Keratinocyte (primary cell): Measurements from ENCODE around the gene RASGRF2. TPM values are rescaled to one million over a fixed set of nuclear protein-coding genes. Genes with fewer than 3 reads are reported as not detected.

Source experiments
- DNase-seq: peaks from one replicate; pipeline ENCODE4 v3.0.0-alpha.2; 2011; ENCODE audit warnings: low read depth, missing footprints, low spot score
- FAIRE-seq: peaks from 2 replicates; lab custom pipeline; 2011; peaks lifted over from hg19 to GRCh38; lab: Jason Lieb, UNC
- H2AFZ ChIP-seq: 2 replicates; pipeline ENCODE4 v1.6.0; 2012; ENCODE audit warnings: low read length, control low read depth, inconsistent platforms; ENCODE audit not compliant: control insufficient read depth
- H3K27ac ChIP-seq: 2 replicates; pipeline ENCODE4 v1.5.1; 2011; ENCODE audit warnings: low read length; ENCODE audit not compliant: control insufficient read depth, insufficient read depth
- H3K27me3 ChIP-seq: 3 replicates; pipeline ENCODE4 v1.6.0; 2011; ENCODE audit warnings: low read length; ENCODE audit not compliant: control insufficient read depth, insufficient read depth; ENCODE audit errors: extremely low read depth
- H3K36me3 ChIP-seq, 2 experiments: 2 replicates in 1 of 2; 3 replicates in 1 of 2; pipeline ENCODE4 v1.5.1; 2011; ENCODE audit warnings: low read length in 2 of 2, mild to moderate bottlenecking in 1 of 2; ENCODE audit not compliant: control insufficient read depth in 2 of 2, insufficient read depth in 2 of 2; ENCODE audit errors: extremely low read depth in 1 of 2
- H3K4me1 ChIP-seq: 3 replicates; pipeline ENCODE4 v1.5.1; 2011; ENCODE audit warnings: low read length; ENCODE audit not compliant: control insufficient read depth, insufficient read depth; ENCODE audit errors: extremely low read depth
- H3K4me2 ChIP-seq: 3 replicates; pipeline ENCODE4 v1.6.0; 2011; ENCODE audit warnings: low read depth, low read length; ENCODE audit not compliant: control insufficient read depth, insufficient read depth; ENCODE audit errors: extremely low read depth
- H3K4me3 ChIP-seq, 3 experiments: fragments of 200-600 bp in 1 of 3; sonication (generic) in 1 of 3; 2 replicates in 2 of 3; 3 replicates in 1 of 3; pipeline ENCODE4 v1.5.1; 2011 to 2016; ENCODE audit warnings: low read length in 3 of 3, mild to moderate bottlenecking in 3 of 3, control low read depth in 2 of 3, inconsistent platforms in 1 of 3, low read depth in 1 of 3, mixed read lengths in 1 of 3, mixed run types in 1 of 3, moderate library complexity in 1 of 3; ENCODE audit not compliant: control insufficient read depth in 2 of 3, insufficient read depth in 2 of 3; ENCODE audit errors: extremely low read depth in 1 of 3
- H3K79me2 ChIP-seq: 2 replicates; pipeline ENCODE4 v1.6.0; 2012; ENCODE audit warnings: low read length; ENCODE audit not compliant: control insufficient read depth, insufficient read depth
- H3K9ac ChIP-seq: 3 replicates; pipeline ENCODE4 v1.6.0; 2011; ENCODE audit warnings: low read length; ENCODE audit not compliant: control insufficient read depth, insufficient read depth; ENCODE audit errors: extremely low read depth
- H3K9me1 ChIP-seq: 3 replicates; pipeline ENCODE4 v1.6.0; 2011; ENCODE audit warnings: low read length; ENCODE audit not compliant: control insufficient read depth, insufficient read depth; ENCODE audit errors: extremely low read depth
- H3K9me3 ChIP-seq: 2 replicates; pipeline ENCODE4 v1.5.1; 2012; ENCODE audit warnings: low read depth, low read length; ENCODE audit not compliant: control insufficient read depth
- H4K20me1 ChIP-seq: 3 replicates; pipeline ENCODE4 v1.6.0; 2011; ENCODE audit warnings: low read length; ENCODE audit not compliant: control insufficient read depth, insufficient read depth; ENCODE audit errors: extremely low read depth
- EZH2 ChIP-seq: IDR thresholded peaks from one replicate; pipeline ENCODE4 v1.6.1; 2012; ENCODE audit warnings: inconsistent platforms, mild to moderate bottlenecking, low read length, moderate library complexity
- dilution Hi-C: fragments of 300-500 bp; cut with MboI; formaldehyde crosslinking; loops from one replicate; pipeline ENCODE4 v1.7.0; 2020; ENCODE audit warnings: low sequenced_read_pairs; ENCODE audit not compliant: extremely low pct_ligation_motif_present
- polyA plus RNA-seq, 5 experiments: library from polyadenylated mRNA; depleted of rRNA in 3 of 5; stranded (reverse) in 3 of 5; stranded (forward) in 1 of 5; unstranded in 1 of 5; fragments of >200 nt; gene quantifications; 1 replicate in 1 of 5; 2 replicates in 3 of 5; 3 replicates in 1 of 5; pipeline versions ENCODE4 v1.2.1 to v1.2.3, GENCODE V29; 2011 to 2012; ENCODE audit warnings: missing spikeins in 2 of 5, low read depth in 1 of 5, low replicate concordance in 1 of 5
- TF ChIP-seq, protein P1 (sequence below), 3 experiments: IDR thresholded peaks in 1 of 3; conservative IDR thresholded peaks in 1 of 3; optimal IDR thresholded peaks in 1 of 3; 2 replicates in 2 of 3; 3 replicates in 1 of 3; pipeline versions ENCODE3 to v1.5.1; 2011; ENCODE audit warnings: low read length in 3 of 3, mild to moderate bottlenecking in 3 of 3, moderate library complexity in 2 of 3, control low read depth in 1 of 3, inconsistent platforms in 1 of 3; ENCODE audit not compliant: insufficient read depth in 2 of 3; ENCODE audit errors: extremely low read depth in 1 of 3

The RASGRF2 gene
- polyA plus RNA-seq, 1 donor (not counting 4 experiments of a cell fraction or from before 2014, with no cell fraction given) = 0.03 TPM

DNA sequence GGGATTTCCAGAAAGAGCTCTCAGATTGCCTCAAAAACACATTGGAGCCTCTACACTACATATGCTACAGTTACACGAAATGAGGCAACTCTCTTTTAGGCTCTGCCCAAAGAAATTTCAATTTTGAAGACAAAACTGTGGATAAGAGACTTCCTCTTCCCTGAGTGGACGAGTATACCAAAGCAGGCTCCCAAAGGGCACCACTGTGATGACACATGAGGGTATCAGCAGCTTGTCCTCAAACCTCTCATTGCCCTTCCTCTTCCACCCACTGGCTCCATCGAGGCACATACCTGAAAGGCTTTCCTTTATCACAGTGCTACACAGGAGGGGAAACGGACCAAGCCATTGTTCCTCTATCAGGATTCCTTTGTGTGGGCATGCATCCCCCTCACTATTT, 284.3 kb downstream of the RASGRF2 start:
- Histone ChIP-seq H3K9me3 (no peaks in the 10 kb centered on the region), H3K4me3 (no peak overlapping the region), H3K36me3 (no peaks in the 10 kb centered on the region), H3K4me2 (no peak overlapping the region), H3K27ac (no peak overlapping the region), H3K9ac (no peak overlapping the region), H3K4me1 (peaks cover 3% of the 10 kb centered on the region), H4K20me1 (no peaks in the 10 kb centered on the region), H3K79me2 (no peaks in the 10 kb centered on the region), H3K9me1 (no peaks in the 10 kb centered on the region), H2AFZ (no peak overlapping the region), H3K27me3 (no peaks in the 10 kb centered on the region)
- dilution Hi-C loops = no loop called here
- no peak for FAIRE-seq
- TF ChIP-seq EZH2 = no peak
- TF ChIP-seq, protein P1, sequence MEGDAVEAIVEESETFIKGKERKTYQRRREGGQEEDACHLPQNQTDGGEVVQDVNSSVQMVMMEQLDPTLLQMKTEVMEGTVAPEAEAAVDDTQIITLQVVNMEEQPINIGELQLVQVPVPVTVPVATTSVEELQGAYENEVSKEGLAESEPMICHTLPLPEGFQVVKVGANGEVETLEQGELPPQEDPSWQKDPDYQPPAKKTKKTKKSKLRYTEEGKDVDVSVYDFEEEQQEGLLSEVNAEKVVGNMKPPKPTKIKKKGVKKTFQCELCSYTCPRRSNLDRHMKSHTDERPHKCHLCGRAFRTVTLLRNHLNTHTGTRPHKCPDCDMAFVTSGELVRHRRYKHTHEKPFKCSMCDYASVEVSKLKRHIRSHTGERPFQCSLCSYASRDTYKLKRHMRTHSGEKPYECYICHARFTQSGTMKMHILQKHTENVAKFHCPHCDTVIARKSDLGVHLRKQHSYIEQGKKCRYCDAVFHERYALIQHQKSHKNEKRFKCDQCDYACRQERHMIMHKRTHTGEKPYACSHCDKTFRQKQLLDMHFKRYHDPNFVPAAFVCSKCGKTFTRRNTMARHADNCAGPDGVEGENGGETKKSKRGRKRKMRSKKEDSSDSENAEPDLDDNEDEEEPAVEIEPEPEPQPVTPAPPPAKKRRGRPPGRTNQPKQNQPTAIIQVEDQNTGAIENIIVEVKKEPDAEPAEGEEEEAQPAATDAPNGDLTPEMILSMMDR (optimal IDR thresholded peaks at IDR 0.05 in 1 of 3, IDR thresholded peaks at IDR 0.05 in 1 of 3, conservative IDR thresholded peaks at IDR 0.05 in 1 of 3; ENCODE audit: extremely low read depth in 1 of 3, insufficient read depth in 2 of 3, low read length in 3 of 3) = no peak
- no peak for DNase-seq

DNA sequence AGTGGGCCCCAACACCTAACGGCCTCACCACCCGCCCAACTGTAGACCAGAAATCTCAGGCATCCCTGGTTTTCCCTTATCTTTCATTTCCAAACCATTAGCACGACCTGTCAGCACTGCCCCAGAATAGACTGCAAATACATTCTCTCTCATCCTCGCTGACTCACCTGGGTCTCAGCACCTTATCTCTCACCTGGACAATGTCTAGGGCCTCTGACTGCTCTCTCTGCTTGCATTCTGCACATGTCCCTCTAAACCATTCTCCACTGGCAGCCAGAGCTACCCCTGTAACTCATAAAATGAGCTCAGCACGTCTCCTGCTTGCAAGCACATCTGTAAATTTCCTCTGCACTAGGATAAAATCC, 285.7 kb downstream of the RASGRF2 start:
- Histone ChIP-seq H3K9me3 (no peaks in the 10 kb centered on the region), H3K79me2 (no peaks in the 10 kb centered on the region), H3K4me2 (no peak overlapping the region), H3K27me3 (no peaks in the 10 kb centered on the region), H2AFZ (no peak overlapping the region), H3K4me3 (no peak overlapping the region), H3K4me1 (no peaks in the 10 kb centered on the region), H3K27ac (no peak overlapping the region), H3K36me3 (no peaks in the 10 kb centered on the region), H3K9ac (no peak overlapping the region), H4K20me1 (no peaks in the 10 kb centered on the region), H3K9me1 (no peaks in the 10 kb centered on the region)
- FAIRE-seq (no peak), DNase-seq (no peak)
- TF ChIP-seq EZH2 = no peak
- TF ChIP-seq, protein P1 (optimal IDR thresholded peaks at IDR 0.05 in 1 of 3, IDR thresholded peaks at IDR 0.05 in 1 of 3, conservative IDR thresholded peaks at IDR 0.05 in 1 of 3; ENCODE audit: extremely low read depth in 1 of 3, insufficient read depth in 2 of 3, low read length in 3 of 3) = no peak
- dilution Hi-C loops = no loop called here
